Right lobe of liver (tissue), 4 donors: Measurements from ENCODE around the gene ALDH8A1.

Source experiments
- POLR2A ChIP-seq: fragments of 450-650 bp; IDR thresholded peaks from one replicate; pipeline ENCODE4 v1.6.1; 2017; ENCODE audit warnings: antibody characterized with exemption, mild to moderate bottlenecking
- TF ChIP-seq, protein P1 (sequence below), 4 donors: fragments of 200-600 bp in 3 of 4; fragments of 450-650 bp in 1 of 4; IDR thresholded peaks; one replicate each; pipeline versions ENCODE4 v1.5.1 to v1.8.0; 2016 to 2022; ENCODE audit warnings: antibody characterized with exemption in 4 of 4, mild to moderate bottlenecking in 2 of 4
- donor health status: DM: no; HTN: no; CAD: no.
- donor health status: DM: no; HTN: no; CAD: no.
- donor health status: DM: no; HTN: yes; CAD: no.

DNA sequence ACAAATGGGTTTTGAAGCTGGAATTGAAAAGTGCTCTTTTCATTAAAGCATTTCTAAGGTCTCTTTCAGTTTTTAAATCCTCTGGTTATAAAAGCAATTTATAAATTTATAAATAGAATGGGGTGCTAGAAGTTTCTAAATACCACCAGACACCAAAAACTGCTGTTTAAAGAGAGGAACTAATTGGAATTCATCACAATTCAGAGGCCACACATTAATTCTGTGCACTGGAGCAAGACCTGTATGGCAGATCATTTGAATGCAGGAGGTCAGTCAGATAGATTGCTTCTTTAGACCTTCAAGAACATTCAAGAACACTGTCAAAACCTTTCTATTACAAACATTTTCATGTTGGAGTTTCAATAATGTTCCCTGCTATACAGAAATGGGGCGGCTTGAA, 55.1 kb downstream of the ALDH8A1 start:
- TF ChIP-seq, protein P1, sequence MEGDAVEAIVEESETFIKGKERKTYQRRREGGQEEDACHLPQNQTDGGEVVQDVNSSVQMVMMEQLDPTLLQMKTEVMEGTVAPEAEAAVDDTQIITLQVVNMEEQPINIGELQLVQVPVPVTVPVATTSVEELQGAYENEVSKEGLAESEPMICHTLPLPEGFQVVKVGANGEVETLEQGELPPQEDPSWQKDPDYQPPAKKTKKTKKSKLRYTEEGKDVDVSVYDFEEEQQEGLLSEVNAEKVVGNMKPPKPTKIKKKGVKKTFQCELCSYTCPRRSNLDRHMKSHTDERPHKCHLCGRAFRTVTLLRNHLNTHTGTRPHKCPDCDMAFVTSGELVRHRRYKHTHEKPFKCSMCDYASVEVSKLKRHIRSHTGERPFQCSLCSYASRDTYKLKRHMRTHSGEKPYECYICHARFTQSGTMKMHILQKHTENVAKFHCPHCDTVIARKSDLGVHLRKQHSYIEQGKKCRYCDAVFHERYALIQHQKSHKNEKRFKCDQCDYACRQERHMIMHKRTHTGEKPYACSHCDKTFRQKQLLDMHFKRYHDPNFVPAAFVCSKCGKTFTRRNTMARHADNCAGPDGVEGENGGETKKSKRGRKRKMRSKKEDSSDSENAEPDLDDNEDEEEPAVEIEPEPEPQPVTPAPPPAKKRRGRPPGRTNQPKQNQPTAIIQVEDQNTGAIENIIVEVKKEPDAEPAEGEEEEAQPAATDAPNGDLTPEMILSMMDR (IDR thresholded peaks at IDR 0.05), result no peak
- TF ChIP-seq POLR2A, result no peak
